H1 (cell line): ENCODE results near the gene EHHADH.

Experiments used
- CBX5 ChIP-seq: fragments of 300-800, 300-1000 bp; sonication (generic); IDR thresholded peaks from 2 replicates; pipeline ENCODE4 v1.7.1; 2016; ENCODE audit warnings: antibody characterized with exemption, low read length, low read depth
- CTCF ChIP-seq, 3 experiments: IDR thresholded peaks; 1 replicate in 2 of 3; 2 replicates in 1 of 3; pipeline versions ENCODE4 v1.5.1 to v1.6.1; 2011; ENCODE audit warnings: low read length in 3 of 3, mild to moderate bottlenecking in 3 of 3, inconsistent platforms in 2 of 3, low read depth in 1 of 3, moderate library complexity in 1 of 3; ENCODE audit not compliant: insufficient read depth in 1 of 3; ENCODE audit errors: control extremely low read depth in 1 of 3
- ZNF274 ChIP-seq: IDR thresholded peaks from 2 replicates; pipeline ENCODE4 v1.7.0; 2012; ENCODE audit warnings: low read length, borderline replicate concordance; ENCODE audit errors: extremely low read depth

- TF ChIP-seq CBX5: no peak
- no peak for TF ChIP-seq CTCF (IDR thresholded peaks at IDR 0.05; ENCODE audit: control extremely low read depth in 1 of 3, insufficient read depth in 1 of 3, low read depth in 1 of 3, low read length in 3 of 3)
- TF ChIP-seq ZNF274: no peak
These were observed 3.5 kb upstream of the EHHADH start for GRCh38 chr3:185257334-185257733.
